Hepatocyte (in vitro differentiated cells): ENCODE results near the gene GLP1R. TPM values are rescaled to one million over a fixed set of nuclear protein-coding genes. Genes with fewer than 3 reads are reported as not detected.
A peak's percentile ranks its signal among the peaks of the same experiment; 100 is the strongest.

Source experiments
- DNase-seq: peaks from one replicate; pipeline ENCODE4 v3.0.0-alpha.2; 2016; ENCODE audit warnings: low spot score
- H2AFZ ChIP-seq: fragments of 200-600 bp; sonication (generic); 2 replicates; pipeline ENCODE4 v1.6.0; 2016; ENCODE audit warnings: antibody characterized with exemption, mild to moderate bottlenecking
- H3K27ac ChIP-seq: fragments of 200-600 bp; sonication (generic); 2 replicates; pipeline ENCODE4 v1.5.1; 2016; ENCODE audit warnings: mild to moderate bottlenecking
- H3K27me3 ChIP-seq: fragments of 200-600 bp; sonication (generic); 2 replicates; pipeline ENCODE4 v1.6.1; 2016
- H3K36me3 ChIP-seq: fragments of 200-600 bp; sonication (generic); replicated peaks from 2 replicates; pipeline ENCODE4 v1.5.1; 2016; ENCODE audit warnings: low read depth; ENCODE audit not compliant: insufficient read depth
- H3K4me1 ChIP-seq: fragments of 200-600 bp; sonication (generic); 2 replicates; pipeline ENCODE4 v1.5.1; 2016; ENCODE audit warnings: mild to moderate bottlenecking, moderate library complexity; ENCODE audit not compliant: insufficient read depth
- H3K4me2 ChIP-seq: fragments of 200-600 bp; sonication (generic); 2 replicates; pipeline ENCODE4 v1.6.0; 2016
- H3K4me3 ChIP-seq: fragments of 200-600 bp; sonication (generic); 2 replicates; pipeline ENCODE4 v1.5.1; 2016; ENCODE audit warnings: mild to moderate bottlenecking
- H3K79me2 ChIP-seq: fragments of 200-600 bp; sonication (generic); 2 replicates; pipeline ENCODE4 v1.6.0; 2017; ENCODE audit warnings: mild to moderate bottlenecking
- H3K9me2 ChIP-seq: fragments of 200-600 bp; sonication (generic); replicated peaks from 2 replicates; pipeline ENCODE4 v1.6.0; 2017; ENCODE audit warnings: mild to moderate bottlenecking; ENCODE audit not compliant: insufficient read depth
- H3K9me3 ChIP-seq: fragments of 200-600 bp; sonication (generic); 2 replicates; pipeline ENCODE4 v1.5.1; 2016; ENCODE audit warnings: low read depth, mild to moderate bottlenecking
- H4K20me1 ChIP-seq: fragments of 200-600 bp; sonication (generic); 2 replicates; pipeline ENCODE4 v1.6.0; 2016; ENCODE audit warnings: mild to moderate bottlenecking; ENCODE audit not compliant: insufficient read depth, poor library complexity, severe bottlenecking
- EZH2 ChIP-seq: fragments of 200-600 bp; sonication (generic); IDR thresholded peaks from 2 replicates; pipeline ENCODE4 v1.6.1; 2016; ENCODE audit warnings: antibody characterized with exemption, mild to moderate bottlenecking, borderline replicate concordance
- EZH2phosphoT487 ChIP-seq: fragments of 200-600 bp; sonication (generic); IDR thresholded peaks from one replicate; pipeline ENCODE4 v1.6.1; 2018; ENCODE audit warnings: antibody characterized with exemption, mild to moderate bottlenecking, low read depth, moderate library complexity; ENCODE audit not compliant: unreplicated experiment, severe bottlenecking
- WGBS: methylation state at CpG from one replicate; pipeline ENCODE4 v1.1.6; 2016; ENCODE audit warnings: low lambda C conversion rate; ENCODE audit errors: missing lambda C conversion rate; 5-methylcytosine and 5-hydroxymethylcytosine counted together
- polyA plus RNA-seq: library from polyadenylated mRNA; unstranded; fragments of >200 nt; fragmentation: Nextera tagmentation; extraction: Ambion mirVana; gene quantifications from 2 replicates; pipeline ENCODE4 v1.2.1, GENCODE V29; 2016
- total RNA-seq: library from RNA; depleted of rRNA; stranded (reverse); fragments of >200 nt; gene quantifications from 2 replicates; pipeline ENCODE4 v1.2.3, GENCODE V29; 2014
- TF ChIP-seq, protein P1 (sequence below): fragments of 200-600 bp; sonication (generic); IDR thresholded peaks from 2 replicates; pipeline ENCODE4 v1.5.1; 2016; ENCODE audit warnings: antibody characterized with exemption, mild to moderate bottlenecking; ENCODE audit not compliant: poor library complexity

The GLP1R gene
- total and polyA plus RNA-seq, 2 experiments from 2014 or later, result 0.30 TPM; not detected in 1

DNA sequence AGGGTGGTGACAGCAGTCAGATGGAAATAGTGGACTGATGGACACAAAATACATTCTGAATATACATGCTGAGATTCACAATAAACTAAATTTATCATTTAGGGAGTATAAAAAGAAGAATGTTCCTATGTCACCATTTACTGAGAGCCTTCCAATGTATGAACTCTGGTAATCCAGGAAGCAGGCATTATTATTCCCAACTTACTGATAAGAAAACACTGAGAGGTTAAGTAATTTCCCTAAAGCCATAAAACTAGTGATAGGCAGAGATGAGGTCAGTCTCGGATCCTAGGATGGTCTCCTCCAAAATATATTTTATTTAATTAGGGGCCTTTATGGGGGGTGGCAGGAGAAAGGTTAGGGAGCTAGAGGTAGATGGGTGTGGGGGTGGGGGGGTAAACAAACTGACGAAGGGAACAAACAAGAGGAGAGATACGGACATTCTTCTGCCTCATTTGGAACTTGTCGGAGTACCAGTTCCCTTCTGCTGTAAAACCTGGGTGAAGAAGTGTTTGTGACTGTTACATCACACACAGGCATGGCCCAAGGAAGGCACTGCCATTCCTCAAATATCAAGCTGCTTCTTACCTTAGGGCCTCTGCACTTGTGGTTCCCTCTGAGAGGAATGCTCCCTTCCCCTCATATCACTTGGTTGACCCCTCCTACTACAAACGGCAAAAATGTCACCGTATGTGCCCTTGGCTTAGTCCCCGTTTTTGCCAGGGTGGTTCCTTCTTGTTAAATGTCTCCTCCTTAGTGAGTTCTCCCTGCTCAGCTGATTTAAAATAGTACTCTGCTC lies 59.7 kb downstream of the GLP1R start:
- Histone ChIP-seq H3K79me2 (peaks cover 23% of the 10 kb centered on the region), H3K9me2 (no peaks in the 10 kb centered on the region), H3K4me3 (no peak overlapping the region), H3K4me1 (peaks cover 12% of the 10 kb centered on the region), H3K4me2 (no peak overlapping the region), H3K36me3 (no peaks in the 10 kb centered on the region), H2AFZ (no peak overlapping the region), H3K9me3 (no peaks in the 10 kb centered on the region), H3K27me3 (no peaks in the 10 kb centered on the region), H3K27ac (peak overlapping the region; percentile 62), H4K20me1 (no peaks in the 10 kb centered on the region)
- TF ChIP-seq EZH2phosphoT487 (no peak), EZH2 (no peak)
- TF ChIP-seq, protein P1, sequence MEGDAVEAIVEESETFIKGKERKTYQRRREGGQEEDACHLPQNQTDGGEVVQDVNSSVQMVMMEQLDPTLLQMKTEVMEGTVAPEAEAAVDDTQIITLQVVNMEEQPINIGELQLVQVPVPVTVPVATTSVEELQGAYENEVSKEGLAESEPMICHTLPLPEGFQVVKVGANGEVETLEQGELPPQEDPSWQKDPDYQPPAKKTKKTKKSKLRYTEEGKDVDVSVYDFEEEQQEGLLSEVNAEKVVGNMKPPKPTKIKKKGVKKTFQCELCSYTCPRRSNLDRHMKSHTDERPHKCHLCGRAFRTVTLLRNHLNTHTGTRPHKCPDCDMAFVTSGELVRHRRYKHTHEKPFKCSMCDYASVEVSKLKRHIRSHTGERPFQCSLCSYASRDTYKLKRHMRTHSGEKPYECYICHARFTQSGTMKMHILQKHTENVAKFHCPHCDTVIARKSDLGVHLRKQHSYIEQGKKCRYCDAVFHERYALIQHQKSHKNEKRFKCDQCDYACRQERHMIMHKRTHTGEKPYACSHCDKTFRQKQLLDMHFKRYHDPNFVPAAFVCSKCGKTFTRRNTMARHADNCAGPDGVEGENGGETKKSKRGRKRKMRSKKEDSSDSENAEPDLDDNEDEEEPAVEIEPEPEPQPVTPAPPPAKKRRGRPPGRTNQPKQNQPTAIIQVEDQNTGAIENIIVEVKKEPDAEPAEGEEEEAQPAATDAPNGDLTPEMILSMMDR, result no peak
- 54% methylated on average over 7 of the region's 7 CpGs for WGBS
- DNase-seq, result no peak

DNA sequence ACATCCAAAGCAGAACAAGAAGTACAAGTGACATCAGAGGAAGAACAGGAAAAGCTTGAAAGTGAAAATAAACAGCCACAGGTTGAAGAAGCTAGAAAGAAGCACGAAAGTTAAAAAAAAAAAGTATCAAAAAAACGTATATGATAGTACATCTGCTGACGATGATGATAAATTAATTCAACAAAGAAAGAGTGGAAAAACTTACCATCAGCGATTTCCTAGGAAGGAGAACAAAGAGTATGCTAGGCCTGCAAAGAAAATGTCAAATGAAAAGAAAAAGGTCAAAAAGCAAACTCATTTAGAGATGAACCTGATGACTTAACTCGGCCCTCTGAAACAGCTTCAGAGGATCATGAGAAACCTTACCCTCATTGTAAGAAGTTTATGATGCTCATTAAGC lies 62.7 kb downstream of the GLP1R start:
- Histone ChIP-seq H3K36me3 (no peaks in the 10 kb centered on the region), H4K20me1 (no peaks in the 10 kb centered on the region), H3K4me3 (no peak overlapping the region), H3K9me3 (no peaks in the 10 kb centered on the region), H3K27ac (no peak overlapping the region), H3K79me2 (peaks cover 31% of the 10 kb centered on the region), H3K4me1 (peaks cover 26% of the 10 kb centered on the region), H3K27me3 (no peaks in the 10 kb centered on the region), H3K9me2 (no peaks in the 10 kb centered on the region), H3K4me2 (no peak overlapping the region), H2AFZ (no peak overlapping the region)
- TF ChIP-seq EZH2phosphoT487 (no peak), EZH2 (no peak)
- TF ChIP-seq, protein P1, result no peak
- no peak for DNase-seq
- WGBS, result 87% methylated on average over 5 of the region's 5 CpGs

DNA sequence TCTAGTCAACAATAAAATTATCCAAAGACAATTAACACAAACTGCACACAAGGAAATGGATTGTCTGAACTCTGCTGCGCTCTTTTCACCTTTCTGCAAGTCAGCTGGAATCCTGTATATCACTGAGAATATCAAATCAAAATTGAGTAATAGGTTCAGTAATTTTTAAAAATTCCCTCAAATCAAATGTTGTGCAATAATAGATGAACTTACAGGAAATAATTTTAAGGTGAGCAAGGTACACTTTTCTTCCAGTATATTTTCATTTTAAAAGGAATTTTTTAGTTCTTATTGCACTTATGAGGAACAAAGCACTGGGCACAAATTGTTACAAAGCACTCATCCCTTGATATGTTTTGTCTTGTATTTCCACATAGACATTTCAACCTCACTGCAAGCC lies 65.2 kb downstream of the GLP1R start:
- Histone ChIP-seq H3K36me3 (no peaks in the 10 kb centered on the region), H3K9me2 (no peaks in the 10 kb centered on the region), H3K9me3 (no peaks in the 10 kb centered on the region), H3K4me1 (peaks cover 16% of the 10 kb centered on the region), H4K20me1 (no peaks in the 10 kb centered on the region), H3K27ac (no peak overlapping the region), H3K4me2 (peak overlapping the region; percentile 77), H3K79me2 (peaks cover 24% of the 10 kb centered on the region), H3K4me3 (peak overlapping the region; percentile 79), H3K27me3 (no peaks in the 10 kb centered on the region), H2AFZ (no peak overlapping the region)
- no peak for DNase-seq
- TF ChIP-seq, protein P1, result no peak
- TF ChIP-seq EZH2 (no peak), EZH2phosphoT487 (no peak)
- 94% methylated on average over 1 of the region's 1 CpG for WGBS
